ENCODE measurements around the gene ADGRG1. TPM values are rescaled to one million over a fixed set of nuclear protein-coding genes. Genes with fewer than 3 reads are reported as not detected.

Gene ADGRG1
- total RNA-seq, 1 donor from 2014 or later = 67.1 TPM

GRCh38 chr16:57601801-57602478, 26.5 kb upstream of the ADGRG1 start:
- H3K27me3 Mint-ChIP-seq (ENCODE audit: low read depth) = peaks cover 4% of the 10 kb centered on the region
- TF ChIP-seq, protein P1, sequence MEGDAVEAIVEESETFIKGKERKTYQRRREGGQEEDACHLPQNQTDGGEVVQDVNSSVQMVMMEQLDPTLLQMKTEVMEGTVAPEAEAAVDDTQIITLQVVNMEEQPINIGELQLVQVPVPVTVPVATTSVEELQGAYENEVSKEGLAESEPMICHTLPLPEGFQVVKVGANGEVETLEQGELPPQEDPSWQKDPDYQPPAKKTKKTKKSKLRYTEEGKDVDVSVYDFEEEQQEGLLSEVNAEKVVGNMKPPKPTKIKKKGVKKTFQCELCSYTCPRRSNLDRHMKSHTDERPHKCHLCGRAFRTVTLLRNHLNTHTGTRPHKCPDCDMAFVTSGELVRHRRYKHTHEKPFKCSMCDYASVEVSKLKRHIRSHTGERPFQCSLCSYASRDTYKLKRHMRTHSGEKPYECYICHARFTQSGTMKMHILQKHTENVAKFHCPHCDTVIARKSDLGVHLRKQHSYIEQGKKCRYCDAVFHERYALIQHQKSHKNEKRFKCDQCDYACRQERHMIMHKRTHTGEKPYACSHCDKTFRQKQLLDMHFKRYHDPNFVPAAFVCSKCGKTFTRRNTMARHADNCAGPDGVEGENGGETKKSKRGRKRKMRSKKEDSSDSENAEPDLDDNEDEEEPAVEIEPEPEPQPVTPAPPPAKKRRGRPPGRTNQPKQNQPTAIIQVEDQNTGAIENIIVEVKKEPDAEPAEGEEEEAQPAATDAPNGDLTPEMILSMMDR (IDR thresholded peaks at IDR 0.05; ENCODE audit: unreplicated experiment) = no peak
- H3K27ac Mint-ChIP-seq = no peak overlapping the region
- DNase-seq (ENCODE audit: low spot score in 2 of 2, unreplicated experiment in 2 of 2) = peak in 1 of 2 experiments; percentile 13
- H3K9me3 Mint-ChIP-seq = peaks cover 18% of the 10 kb centered on the region
- no peaks in the 10 kb centered on the region for H3K36me3 Mint-ChIP-seq
- peaks cover 9% of the 10 kb centered on the region for H3K4me1 Mint-ChIP-seq
- H3K4me3 Mint-ChIP-seq = no peak overlapping the region

DNA sequence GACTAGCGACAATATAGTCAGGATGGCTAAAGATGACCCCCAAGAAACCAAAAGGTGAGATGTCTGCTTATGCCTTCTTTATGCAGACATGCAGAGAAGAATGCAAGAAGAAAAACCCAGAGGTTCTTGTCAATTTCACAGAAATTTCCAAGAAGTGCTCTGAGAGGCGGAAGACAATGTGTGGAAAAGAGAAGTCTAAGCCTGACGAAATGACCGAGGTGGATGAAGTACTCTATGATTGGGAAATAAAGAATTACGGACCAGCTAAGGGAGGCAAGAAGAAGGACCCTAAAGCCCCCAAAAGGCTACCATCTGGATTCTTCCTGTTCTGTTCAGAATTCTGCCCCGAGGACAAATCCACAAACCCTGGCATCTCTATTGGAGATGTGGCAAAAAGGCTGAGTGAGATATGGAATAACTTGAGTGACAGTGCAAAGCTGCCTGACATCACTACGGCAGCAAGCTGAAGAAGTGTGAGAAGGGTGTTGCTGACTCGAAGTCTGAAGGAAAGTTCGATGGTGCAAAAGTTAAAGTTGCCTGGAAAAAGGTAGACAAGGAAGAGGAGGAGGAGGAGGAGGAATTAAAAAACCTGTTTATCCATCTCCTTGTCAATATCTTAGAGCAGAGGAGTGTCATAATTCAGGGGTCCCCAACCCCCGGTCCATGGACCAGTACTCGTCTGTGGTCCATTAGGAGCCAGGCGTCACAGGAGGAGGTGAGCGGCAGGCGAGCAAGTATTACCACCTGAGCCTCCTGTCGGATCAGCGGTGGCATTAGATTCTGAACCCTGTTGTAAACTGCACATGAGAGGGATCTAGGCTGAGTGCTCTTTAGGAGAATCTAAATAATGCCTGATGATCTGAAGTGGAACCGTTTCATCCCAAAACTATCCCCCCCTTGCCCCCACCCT, 25.1 kb upstream of the ADGRG1 start:
- peak in 1 of 2 experiments; percentile 16 for DNase-seq (ENCODE audit: low spot score in 2 of 2, unreplicated experiment in 2 of 2)
- no peak overlapping the region for H3K27ac Mint-ChIP-seq

GRCh38 chr16:57604177-57604576, 24.3 kb upstream of the ADGRG1 start:
- Mint-ChIP-seq H3K9me3 (no peaks in the 10 kb centered on the region), H3K4me1 (peaks cover 17% of the 10 kb centered on the region), H3K27ac (no peak overlapping the region), H3K27me3 (ENCODE audit: low read depth) (peaks cover 4% of the 10 kb centered on the region), H3K36me3 (no peaks in the 10 kb centered on the region), H3K4me3 (no peak overlapping the region)
- TF ChIP-seq, protein P1 (IDR thresholded peaks at IDR 0.05; ENCODE audit: unreplicated experiment) = no peak
- peak in 1 of 2 experiments; percentile 16 for DNase-seq (ENCODE audit: low spot score in 2 of 2, unreplicated experiment in 2 of 2)

More for the DNA sequence above, 25.1 kb upstream of the ADGRG1 start:
- H3K27me3 Mint-ChIP-seq (ENCODE audit: low read depth) = peaks cover 4% of the 10 kb centered on the region
- H3K4me1 Mint-ChIP-seq = peaks cover 14% of the 10 kb centered on the region
- peaks cover 5% of the 10 kb centered on the region for H3K9me3 Mint-ChIP-seq
- no peaks in the 10 kb centered on the region for H3K36me3 Mint-ChIP-seq
- no peak overlapping the region for H3K4me3 Mint-ChIP-seq
- TF ChIP-seq, protein P1 (IDR thresholded peaks at IDR 0.05; ENCODE audit: unreplicated experiment) = no peak

DNA sequence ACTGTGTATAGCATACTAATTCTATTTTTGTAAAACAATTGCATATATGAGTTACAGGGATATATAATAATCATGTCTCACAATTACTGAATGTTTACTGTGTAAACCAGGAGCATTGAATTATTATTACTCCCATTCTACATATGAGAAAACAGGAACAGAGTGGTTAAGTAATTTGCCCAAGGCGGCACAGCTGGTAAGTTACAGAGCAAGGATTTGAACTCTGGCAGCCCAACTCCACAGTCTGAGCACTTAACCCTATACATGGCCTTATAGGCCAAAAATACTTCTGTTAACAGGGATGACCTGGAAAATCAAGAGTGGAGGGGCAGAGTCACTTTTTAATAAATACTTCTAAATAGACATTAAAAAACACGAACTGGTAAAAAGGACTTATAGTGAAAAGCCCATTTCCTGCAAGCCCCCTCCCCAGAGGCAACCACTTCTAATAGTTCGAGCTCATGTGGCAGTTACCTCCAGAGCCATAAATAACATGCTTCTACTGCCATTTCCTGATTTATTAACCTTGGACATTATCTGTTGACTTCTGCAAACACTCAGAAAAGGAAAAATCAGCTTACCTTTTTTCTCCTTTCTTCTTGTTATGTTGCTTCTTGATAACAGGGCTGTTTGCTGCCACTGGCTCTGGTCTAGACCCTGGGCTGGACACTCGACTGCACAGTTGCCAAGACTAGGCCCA, 22.1 kb upstream of the ADGRG1 start:
- TF ChIP-seq, protein P1 (IDR thresholded peaks at IDR 0.05; ENCODE audit: unreplicated experiment) = no peak
- peak overlapping the region; percentile 56 for H3K27ac Mint-ChIP-seq
- H3K4me3 Mint-ChIP-seq = no peak overlapping the region
- DNase-seq (ENCODE audit: low spot score in 2 of 2, unreplicated experiment in 2 of 2) = no peak
- peaks cover 17% of the 10 kb centered on the region for H3K4me1 Mint-ChIP-seq
- no peaks in the 10 kb centered on the region for H3K36me3 Mint-ChIP-seq
- peaks cover 2% of the 10 kb centered on the region for H3K27me3 Mint-ChIP-seq (ENCODE audit: low read depth)
- H3K9me3 Mint-ChIP-seq = no peaks in the 10 kb centered on the region

DNA sequence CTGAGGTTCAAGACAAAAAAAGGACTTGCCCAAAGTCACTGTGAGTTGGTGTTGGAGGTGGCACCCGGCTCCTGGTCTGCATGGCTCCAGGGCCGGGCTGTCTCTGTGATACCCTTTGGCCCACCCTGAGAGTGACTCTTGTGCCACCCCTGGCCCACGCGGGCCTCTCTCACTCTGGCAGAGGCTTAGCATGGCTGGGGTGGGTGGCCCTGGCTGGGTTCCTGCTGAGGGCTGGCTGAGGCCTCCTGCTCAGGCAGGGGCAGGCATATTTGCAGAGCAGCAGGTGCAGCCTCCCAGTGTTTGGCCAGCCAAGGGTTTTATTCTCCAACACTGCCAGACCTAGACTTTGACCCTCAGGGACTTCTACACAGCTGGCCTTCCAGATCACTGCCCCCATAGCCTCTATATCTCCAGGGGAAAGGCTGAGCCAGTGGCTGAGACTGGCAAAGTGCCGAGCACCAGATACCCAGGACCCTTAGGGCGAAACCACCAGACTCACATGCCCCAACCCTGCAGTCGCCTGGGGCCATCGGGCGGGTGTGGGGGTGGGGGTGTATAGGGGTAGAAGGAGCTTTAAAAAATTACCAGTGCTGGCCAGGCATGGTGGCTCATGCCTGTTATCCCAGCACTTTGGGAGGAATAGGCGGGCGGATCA, 21.5 kb upstream of the ADGRG1 start:
- Mint-ChIP-seq H3K4me3 (no peak overlapping the region), H3K9me3 (no peaks in the 10 kb centered on the region), H3K4me1 (peaks cover 16% of the 10 kb centered on the region), H3K27ac (peak overlapping the region; percentile 56), H3K27me3 (ENCODE audit: low read depth) (peaks cover 2% of the 10 kb centered on the region), H3K36me3 (no peaks in the 10 kb centered on the region)
- TF ChIP-seq, protein P1 (IDR thresholded peaks at IDR 0.05; ENCODE audit: unreplicated experiment) = no peak
- peak in 1 of 2 experiments; percentile 34 for DNase-seq (ENCODE audit: low spot score in 2 of 2, unreplicated experiment in 2 of 2)
